NCI-H1092 treated with DMSO at 0.1 percent for 48 hours (cell line): ENCODE measurements around the gene ZNF142.

Source experiments
- DNase-seq: peaks from one replicate; lab custom pipeline; 2025; lab: John Stamatoyannopoulos, UW

The ZNF142 gene

GRCh38 chr2:218659258-218659987 is at the start of gene ZNF142, which contains the start of gene BCS1L:
TSS of gene ZNF142 (minus strand) at chr2:218659623. CDS start at chr2:218656429, 3,194 bp downstream.
TSS of gene BCS1L (plus strand) at chr2:218659683. CDS start at chr2:218660988, 1,305 bp downstream.
- DNase-seq, result peak; percentile 86

GRCh38 chr2:218708086-218708485 is 48.7 kb upstream of the ZNF142 start:
- no peak for DNase-seq

DNA sequence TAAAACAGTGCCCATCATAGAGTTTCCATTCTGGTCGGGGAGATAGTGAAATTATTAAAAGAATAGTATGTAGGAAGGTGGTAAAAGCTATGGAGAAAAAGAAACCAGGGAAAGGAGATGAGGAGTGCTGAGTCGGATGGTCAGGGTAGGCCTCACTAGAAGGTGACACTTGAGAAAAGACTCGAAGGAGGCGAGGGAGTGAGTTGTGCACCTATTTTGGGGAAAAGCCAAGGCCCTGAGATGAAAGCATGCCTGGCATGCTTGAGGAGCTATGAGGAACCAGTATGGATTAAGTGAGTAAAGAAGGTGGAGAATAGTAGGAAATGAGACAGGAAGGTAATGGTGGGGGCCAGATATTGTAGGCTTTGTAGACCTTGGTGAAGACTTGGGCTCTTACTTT is 43.9 kb upstream of the ZNF142 start:
- DNase-seq, result no peak

- no peak for DNase-seq
These were observed 42.4 kb upstream of the ZNF142 start for GRCh38 chr2:218701806-218702205.

- no peak for DNase-seq
These were observed 39.5 kb upstream of the ZNF142 start for GRCh38 chr2:218698885-218699284.

- no peak for DNase-seq
These were observed 35.2 kb upstream of the ZNF142 start for GRCh38 chr2:218694405-218695145.

- no peak for DNase-seq
These were observed 31.8 kb upstream of the ZNF142 start for GRCh38 chr2:218691234-218691633.

GRCh38 chr2:218687400-218688060 is 28.1 kb upstream of the ZNF142 start:
- DNase-seq, result peak; percentile 17

- DNase-seq, result no peak
These were observed 20.6 kb upstream of the ZNF142 start for GRCh38 chr2:218680061-218680460.

GRCh38 chr2:218679119-218679518 is 19.7 kb upstream of the ZNF142 start:
- DNase-seq, result no peak

- DNase-seq, result peak; percentile 86
These were observed 12.5 kb upstream of the ZNF142 start, which contains the start of the genes RNF25 and STK36 for GRCh38 chr2:218671654-218672566. TSS of gene RNF25 (minus strand) at chr2:218672002. CDS start at chr2:218671970, 32 bp downstream. TSS of gene STK36 (plus strand) at chr2:218672086. CDS start at chr2:218672830, 744 bp downstream.

DNA sequence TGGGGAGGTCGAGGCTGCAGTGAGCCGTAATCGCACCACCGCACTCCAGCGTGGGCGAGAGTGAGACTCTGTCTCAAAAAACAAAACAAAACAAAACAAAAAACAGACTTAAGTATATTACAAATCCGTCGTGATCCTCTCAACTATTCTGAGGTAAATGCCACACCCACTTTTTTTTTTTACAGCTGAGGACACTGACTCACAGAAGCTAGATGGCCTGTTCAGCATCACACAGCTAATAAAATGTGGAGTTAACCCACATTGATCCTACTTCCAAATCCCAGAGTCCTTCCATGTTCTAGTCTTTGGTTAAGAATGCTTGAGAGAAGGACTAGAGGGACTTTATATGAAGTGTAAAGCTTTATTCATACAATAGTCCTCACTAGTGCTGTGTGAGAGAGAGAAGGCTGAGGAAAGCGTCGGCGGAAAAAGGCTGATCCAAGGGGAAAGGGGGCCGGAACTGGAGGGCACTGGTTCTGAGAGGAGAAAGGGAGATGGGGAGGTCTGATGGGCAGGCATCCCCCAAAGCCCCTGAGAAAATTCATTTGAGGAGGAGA is 11.8 kb upstream of the ZNF142 start:
- DNase-seq, result peak; percentile 22

DNA sequence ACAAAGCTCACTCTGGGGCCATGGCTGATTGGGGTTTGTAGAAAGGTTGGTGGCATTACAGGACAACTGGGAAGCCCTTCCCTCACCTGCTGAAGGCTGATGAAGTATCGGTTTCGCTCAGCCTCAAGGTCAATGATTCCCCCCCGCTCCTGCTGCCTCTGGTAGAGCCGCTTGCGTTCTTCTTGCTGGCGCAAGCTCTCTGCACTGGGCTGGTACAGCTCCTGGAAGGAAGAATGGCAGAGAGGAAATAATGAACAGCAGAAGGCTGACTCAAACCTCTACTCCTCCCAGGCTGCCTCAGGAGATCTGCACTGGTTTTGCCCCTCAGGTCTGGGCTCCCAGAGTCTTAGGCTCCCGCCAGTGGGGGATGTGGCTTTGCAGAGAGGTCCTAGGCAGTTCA is 5.2 kb upstream of the ZNF142 start:
- DNase-seq, result no peak

- DNase-seq, result no peak
These were observed 4.5 kb upstream of the ZNF142 start for GRCh38 chr2:218663901-218664300.

DNA sequence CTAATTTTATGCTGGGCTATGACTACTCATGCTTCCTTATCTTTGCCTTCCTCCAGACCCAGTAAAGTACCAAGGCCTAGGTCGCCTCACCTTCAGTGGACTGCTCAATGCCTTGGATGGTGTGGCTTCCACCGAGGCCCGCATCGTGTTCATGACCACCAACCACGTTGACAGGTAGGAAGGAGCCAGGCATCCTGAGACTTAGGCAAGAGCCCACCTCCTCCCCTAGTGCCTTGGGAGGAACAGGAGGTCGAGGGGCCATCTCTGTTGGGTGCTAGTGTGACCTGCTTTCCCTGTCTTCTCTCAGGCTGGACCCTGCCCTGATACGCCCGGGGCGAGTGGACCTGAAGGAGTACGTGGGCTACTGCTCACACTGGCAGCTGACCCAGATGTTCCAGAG is 3.4 kb upstream of the ZNF142 start:
- DNase-seq, result no peak

DNA sequence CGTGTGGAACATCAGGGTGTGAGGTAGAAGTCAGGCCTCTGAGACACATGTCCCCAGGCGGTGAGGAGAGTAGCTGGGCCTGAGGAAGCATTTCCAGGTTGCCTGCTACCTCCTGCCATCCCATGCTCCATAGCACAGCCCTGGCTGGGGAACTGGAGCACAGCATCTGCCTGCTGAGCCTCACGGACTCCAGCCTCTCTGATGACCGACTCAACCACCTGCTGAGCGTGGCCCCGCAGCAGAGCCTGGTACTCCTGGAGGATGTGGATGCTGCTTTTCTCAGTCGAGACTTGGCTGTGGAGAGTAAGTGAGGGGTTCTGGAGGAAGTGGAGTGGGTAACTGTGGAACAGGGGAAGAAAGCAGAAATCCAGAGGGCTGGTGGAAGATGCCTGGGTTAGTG is 3.0 kb upstream of the ZNF142 start:
- DNase-seq, result no peak

GRCh38 chr2:218659988-218660358 is 550 bp upstream of the ZNF142 start:
- DNase-seq, result no peak

GRCh38 chr2:218658671-218659257 is 659 bp downstream of the ZNF142 start:
- DNase-seq, result peak; percentile 11

- DNase-seq, result no peak
These were observed 3.7 kb downstream of the ZNF142 start for GRCh38 chr2:218655751-218656150.

DNA sequence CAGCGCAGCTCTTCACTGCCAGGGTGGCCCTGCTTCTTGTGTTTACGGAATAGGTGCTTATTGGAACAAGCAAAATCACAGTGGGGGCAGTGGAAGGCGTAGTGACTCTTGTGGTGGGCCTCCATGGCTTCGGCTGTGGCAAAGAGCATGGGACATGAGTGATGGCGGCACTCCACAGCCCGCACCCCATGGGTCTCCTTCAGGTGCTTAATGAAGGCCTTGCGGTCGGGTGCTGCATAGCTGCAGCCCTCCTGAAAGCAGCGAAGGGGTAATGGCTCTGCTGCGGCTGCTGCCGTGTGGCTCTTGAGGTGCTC is 10.7 kb downstream of the ZNF142 start:
- DNase-seq, result no peak
